GM12878 (cell line): ENCODE data around the gene LRRK1. TPM values are rescaled to one million over a fixed set of nuclear protein-coding genes. Genes with fewer than 3 reads are reported as not detected.

ENCODE experiments used
- ATAC-seq: fragments of 200-7000 bp; cut with Tn5 transposase; 3 replicates; pipeline ENCODE4 v1.9.1; 2020; ENCODE audit warnings: mild to moderate bottlenecking, moderate library complexity
- BruUV-seq: library from RNA; stranded (reverse); fragments of 400-500 nt; replicated peaks from 2 replicates; lab custom pipeline; 2021; lab: Mats Ljungman, UMichigan
- CTCF ChIA-PET: fragments of 300-600 bp; sonication (Branson Sonifier 250); formaldehyde crosslinking; extraction: SDS; loops from one replicate; lab custom pipeline; 2021; ENCODE audit warnings: inconsistent platforms; lab: Yijun Ruan, JAX
- POLR2A ChIA-PET: fragments of 350-600 bp; formaldehyde crosslinking; extraction: SDS; loops from one replicate; lab custom pipeline; 2021; ENCODE audit warnings: inconsistent platforms; lab: Charles Lee
- RAD21 ChIA-PET: fragments of 300-600 bp; sonication (Branson Sonifier 250); formaldehyde crosslinking; loops from one replicate; lab custom pipeline; 2023; ENCODE audit warnings: antibody characterized with exemption; ENCODE audit not compliant: unreplicated experiment; lab: Charles Lee
- SMC1A ChIA-PET: fragments of 300-600 bp; sonication (Branson Sonifier 250); formaldehyde crosslinking; loops from one replicate; lab custom pipeline; 2023; ENCODE audit not compliant: unreplicated experiment, uncharacterized antibody; lab: Charles Lee
- DNase-seq: peaks from one replicate; pipeline ENCODE4 v3.0.0-alpha.2; 2011; ENCODE audit warnings: low read depth, low spot score
- FAIRE-seq: peaks from 3 replicates; lab custom pipeline; 2011; peaks lifted over from hg19 to GRCh38; lab: Jason Lieb, UNC
- H2AFZ ChIP-seq: 2 replicates; pipeline ENCODE4 v1.6.0; 2011; ENCODE audit warnings: low read depth, low read length, control low read depth; ENCODE audit not compliant: control insufficient read depth
- H3K27ac ChIP-seq: 2 replicates; pipeline ENCODE4 v1.5.1; 2011; ENCODE audit warnings: control low read depth; ENCODE audit not compliant: control insufficient read depth, insufficient read depth
- H3K27me3 ChIP-seq, 2 experiments: replicated peaks in 1 of 2; 2 replicates each; pipeline versions ENCODE4 v1.6.0 to v1.6.1; 2011; ENCODE audit warnings: low read length in 1 of 2; ENCODE audit not compliant: control insufficient read depth in 2 of 2, insufficient read depth in 2 of 2
- H3K36me3 ChIP-seq, 2 experiments: 2 replicates each; pipeline ENCODE4 v1.5.1; 2011; ENCODE audit warnings: low read length in 1 of 2; ENCODE audit not compliant: control insufficient read depth in 2 of 2, insufficient read depth in 2 of 2
- H3K4me1 ChIP-seq: 2 replicates; pipeline ENCODE4 v1.6.1; 2011; ENCODE audit warnings: mild to moderate bottlenecking, low read length, moderate library complexity, mixed read lengths; ENCODE audit not compliant: control insufficient read depth, insufficient read depth
- H3K4me2 ChIP-seq: 2 replicates; pipeline ENCODE4 v1.6.0; 2011; ENCODE audit warnings: control low read depth; ENCODE audit not compliant: control insufficient read depth, insufficient read depth
- H3K4me3 ChIP-seq: fragments of 200-600 bp; sonication (generic); 2 replicates; pipeline ENCODE4 v1.5.1; 2016
- H3K79me2 ChIP-seq: 2 replicates; pipeline ENCODE4 v1.6.0; 2011; ENCODE audit warnings: low read length; ENCODE audit not compliant: control insufficient read depth, insufficient read depth
- H3K9ac ChIP-seq: 2 replicates; pipeline ENCODE4 v1.8.0; 2011; ENCODE audit warnings: low read length, control low read depth, mixed read lengths; ENCODE audit not compliant: control insufficient read depth, insufficient read depth
- H3K9me3 ChIP-seq: replicated peaks from 3 replicates; pipeline ENCODE4 v1.5.1; 2011; ENCODE audit warnings: mild to moderate bottlenecking, low read length; ENCODE audit not compliant: control insufficient read depth, insufficient read depth
- H4K20me1 ChIP-seq: 2 replicates; pipeline ENCODE4 v1.6.0; 2011; ENCODE audit not compliant: control insufficient read depth, insufficient read depth
- CBX3 ChIP-seq: fragments of 200-600 bp; sonication (generic); IDR thresholded peaks from 2 replicates; pipeline ENCODE4 v1.6.1; 2016; ENCODE audit warnings: low read depth, borderline replicate concordance
- CTCF ChIP-seq, 3 experiments: IDR thresholded peaks in 2 of 3; conservative IDR thresholded peaks in 1 of 3; 2 replicates each; pipeline ENCODE4 v1.5.1; 2011; ENCODE audit warnings: low read depth in 3 of 3, low read length in 3 of 3, mild to moderate bottlenecking in 3 of 3, control low read depth in 2 of 3, moderate library complexity in 2 of 3, inconsistent platforms in 1 of 3, mixed read lengths in 1 of 3; ENCODE audit not compliant: control insufficient read depth in 2 of 3, insufficient read depth in 1 of 3; ENCODE audit errors: extremely low read depth in 1 of 3
- DPF2 ChIP-seq: fragments of 450-650 bp; IDR thresholded peaks from 2 replicates; pipeline ENCODE4 v1.6.1; 2017; ENCODE audit warnings: mild to moderate bottlenecking
- E2F8 ChIP-seq: fragments of 450-650 bp; IDR thresholded peaks from 2 replicates; pipeline ENCODE4 v1.6.1; 2018; ENCODE audit warnings: mild to moderate bottlenecking, low read depth, moderate library complexity; ENCODE audit not compliant: partially characterized antibody
- EGR1 ChIP-seq, 2 experiments: IDR thresholded peaks; 1 replicate in 1 of 2; 2 replicates in 1 of 2; pipeline ENCODE4 v1.6.1; 2011 to 2012; ENCODE audit warnings: low read depth in 2 of 2, low read length in 2 of 2, borderline replicate concordance in 1 of 2, mild to moderate bottlenecking in 1 of 2, moderate library complexity in 1 of 2
- IKZF2 ChIP-seq, 2 experiments: fragments of 450-650 bp; IDR thresholded peaks; 2 replicates each; pipeline ENCODE4 v1.6.1; 2017; ENCODE audit warnings: mild to moderate bottlenecking in 2 of 2, moderate library complexity in 2 of 2
- KAT2A ChIP-seq: conservative IDR thresholded peaks from 2 replicates; pipeline ENCODE4 v1.6.1; 2011; ENCODE audit warnings: low read depth, low read length; ENCODE audit not compliant: control insufficient read depth
- NFYB ChIP-seq: IDR thresholded peaks from 2 replicates; pipeline ENCODE4 v1.6.1; 2011; ENCODE audit warnings: low read depth, mild to moderate bottlenecking, low read length, improper control_type of control experiment, moderate library complexity; ENCODE audit not compliant: insufficient read depth
- PAX5 ChIP-seq: IDR thresholded peaks from 2 replicates; pipeline ENCODE4 v1.6.1; 2011; ENCODE audit warnings: low read depth, low read length, borderline replicate concordance
- RAD51 ChIP-seq: fragments of 450-650 bp; IDR thresholded peaks from 2 replicates; pipeline ENCODE4 v1.6.1; 2016; ENCODE audit warnings: moderate library complexity, mild to moderate bottlenecking, inconsistent platforms
- RELB ChIP-seq: fragments of 450-650 bp; IDR thresholded peaks from 2 replicates; pipeline ENCODE4 v1.6.1; 2017; ENCODE audit warnings: low read depth, mild to moderate bottlenecking, moderate library complexity
- RFX5 ChIP-seq: IDR thresholded peaks from 2 replicates; pipeline ENCODE4 v1.6.1; 2011; ENCODE audit warnings: low read depth, low read length, improper control_type of control experiment
- SIN3A ChIP-seq: IDR thresholded peaks from 2 replicates; pipeline ENCODE4 v1.6.1; 2012; ENCODE audit warnings: low read depth, low read length, improper control_type of control experiment
- SPI1 ChIP-seq: IDR thresholded peaks from 2 replicates; pipeline ENCODE4 v1.6.1; 2011; ENCODE audit warnings: low read depth, mild to moderate bottlenecking, low read length, moderate library complexity, borderline replicate concordance; ENCODE audit not compliant: insufficient read depth
- SUZ12 ChIP-seq: fragments of 200-600 bp; sonication (generic); IDR thresholded peaks from one replicate; pipeline ENCODE4 v1.6.1; 2018; ENCODE audit warnings: antibody characterized with exemption, mild to moderate bottlenecking; ENCODE audit not compliant: unreplicated experiment
- TCF7 ChIP-seq: IDR thresholded peaks from 2 replicates; pipeline ENCODE4 v1.6.1; 2014; ENCODE audit warnings: antibody characterized with exemption, borderline replicate concordance
- ZSCAN29 ChIP-seq: fragments of 450-650 bp; IDR thresholded peaks from 2 replicates; pipeline ENCODE4 v1.6.1; 2017; ENCODE audit warnings: mild to moderate bottlenecking, moderate library complexity
- WGBS: methylation state at CpG from one replicate; pipeline ENCODE4 v1.1.6; 2016; ENCODE audit warnings: low lambda C conversion rate; ENCODE audit not compliant: insufficient replicate concordance, insufficient coverage; ENCODE audit errors: missing lambda C conversion rate; 5-methylcytosine and 5-hydroxymethylcytosine counted together
- in situ Hi-C: fragments of 300-500 bp; cut with MboI; formaldehyde crosslinking; loops from 9 replicates; pipeline ENCODE4 v1.14.3; 2018; ENCODE audit warnings: mixed read lengths
- intact Hi-C: fragments of 100-400 bp; cut with micrococcal nuclease; formaldehyde crosslinking; loops from one replicate; pipeline ENCODE4 v1.14.2; 2022; ENCODE audit not compliant: unreplicated experiment
- polyA plus RNA-seq, 11 experiments: library from polyadenylated mRNA; depleted of rRNA in 4 of 11; unstranded in 6 of 11; stranded (reverse) in 5 of 11; fragments of >200 nt; fragmentation: Nextera tagmentation in 4 of 11; fragmentation: Illumina TruSeq in 1 of 11; extraction: Ambion mirVana in 4 of 11; extraction: Trizol in 1 of 11; gene quantifications; 1 replicate in 1 of 11; 2 replicates in 10 of 11; pipeline versions ENCODE4 v1.2.1 to v1.2.3, GENCODE V29; 2011 to 2016; ENCODE audit warnings: inconsistent platforms in 2 of 11, missing spikeins in 2 of 11, low read depth in 1 of 11
- total RNA-seq, 4 experiments: library from RNA; depleted of rRNA in 3 of 4; stranded (reverse); fragments of >200 nt in 3 of 4; fragmentation: Illumina TruSeq in 1 of 4; extraction: Trizol in 1 of 4; gene quantifications; 2 replicates each; pipeline versions ENCODE4 v1.2.1 to v1.2.3, GENCODE V29; 2013 to 2021

LRRK1 gene
- total and polyA plus RNA-seq, 10 of the 15 experiments (the other 5 are each of a cell fraction or from before 2014, with no cell fraction given), result 2.2 to 58.3 (median 17.9) TPM

GRCh38 chr15:101063891-101064794 is 145.0 kb downstream of the LRRK1 start:
- Histone ChIP-seq H3K9me3 (no peaks in the 10 kb centered on the region), H3K27ac (no peak overlapping the region), H3K4me1 (no peaks in the 10 kb centered on the region; the same call in 1 of the 2 replicates), H3K36me3 (peaks cover 22 to 31% of the 10 kb centered on the region in 2 experiments), H3K4me3 (no peak overlapping the region), H3K79me2 (no peaks in the 10 kb centered on the region), H3K9ac (no peak overlapping the region), H4K20me1 (no peaks in the 10 kb centered on the region), H3K27me3 (no peaks in the 10 kb centered on the region), H2AFZ (no peak overlapping the region), H3K4me2 (no peak overlapping the region)
- FAIRE-seq (no peak), DNase-seq (no peak), ATAC-seq (no peak)
- no TSS peak for BruUV-seq
- intact Hi-C loops (no loop called here), in situ Hi-C loops (no loop called here)
- ChIA-PET SMC1A (no interaction called here), RAD21 (no interaction called here), CTCF (no interaction called here), POLR2A (no interaction called here)
- no peak for TF ChIP-seq SIN3A
- TF ChIP-seq CBX3, result no peak
- no peak for TF ChIP-seq RELB
- no peak for TF ChIP-seq RAD51
- no peak for TF ChIP-seq PAX5
- TF ChIP-seq EGR1 (IDR thresholded peaks at IDR 0.05; ENCODE audit: borderline replicate concordance in 1 of 2, low read depth in 2 of 2, low read length in 2 of 2), result no peak
- TF ChIP-seq KAT2A, result no peak
- no peak for TF ChIP-seq ZSCAN29
- no peak for TF ChIP-seq SPI1
- TF ChIP-seq TCF7, result no peak
- TF ChIP-seq RFX5, result no peak
- no peak for TF ChIP-seq NFYB
- TF ChIP-seq SUZ12, result no peak
- no peak for TF ChIP-seq IKZF2 (IDR thresholded peaks at IDR 0.05)
- TF ChIP-seq DPF2, result no peak
- TF ChIP-seq E2F8, result no peak
- TF ChIP-seq CTCF (IDR thresholded peaks at IDR 0.05 in 2 of 3, conservative IDR thresholded peaks at IDR 0.05 in 1 of 3; ENCODE audit: control insufficient read depth in 2 of 3, extremely low read depth in 1 of 3, insufficient read depth in 1 of 3, low read depth in 3 of 3, low read length in 3 of 3), result no peak
- 98% methylated on average over 30 of the region's 30 CpGs for WGBS
